Measurements from ENCODE around the gene PSAP. TPM values are rescaled to one million over a fixed set of nuclear protein-coding genes. Genes with fewer than 3 reads are reported as not detected.
A peak's percentile ranks its signal among the peaks of the same experiment; 100 is the strongest.

Gene PSAP
- total RNA-seq, 4 donors from 2014 or later, result 425 to 693 (median 495) TPM

DNA sequence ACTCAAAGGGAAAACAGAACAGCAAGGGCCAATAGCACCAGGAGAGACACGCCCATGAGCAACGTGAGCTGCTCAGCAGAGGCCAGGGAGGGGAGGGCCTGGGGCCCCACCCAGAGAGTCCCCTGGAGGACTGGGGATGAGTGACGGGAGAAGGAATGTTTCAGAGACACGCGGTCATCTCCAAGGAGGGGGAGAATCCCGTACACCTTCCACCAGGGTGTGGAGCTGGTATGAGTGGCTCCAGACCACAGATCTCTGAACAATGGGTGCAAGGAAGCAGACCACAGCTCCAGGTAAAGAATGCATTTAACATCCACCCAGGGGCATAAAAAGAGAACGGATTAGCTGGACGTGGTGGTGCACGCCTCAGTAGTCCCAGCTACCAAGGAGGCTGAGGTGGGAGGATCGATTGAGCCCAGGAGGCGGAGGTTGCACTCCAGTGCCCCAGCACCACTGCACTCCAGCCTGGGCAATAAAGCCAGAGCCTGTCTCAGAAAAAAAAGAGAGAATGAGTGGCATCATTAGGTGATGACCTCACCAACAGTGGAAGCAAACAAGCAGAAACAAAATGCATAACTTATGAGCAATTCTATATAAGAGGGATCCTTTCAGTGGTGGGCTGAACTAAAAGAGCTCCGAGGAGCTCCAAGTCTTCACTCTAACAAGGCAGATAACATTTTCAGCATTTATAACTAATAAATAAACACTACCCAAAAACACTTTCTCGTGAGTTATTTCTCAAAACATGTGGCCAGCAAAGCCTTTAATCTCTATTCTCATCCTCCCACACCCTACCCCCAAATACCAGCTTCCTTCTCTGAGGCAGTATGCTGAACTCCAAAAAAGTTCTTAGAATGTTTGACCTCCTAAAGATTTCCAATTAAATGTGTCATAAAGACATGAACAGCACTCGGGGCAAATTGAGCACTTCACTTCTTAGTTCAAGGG is 12.5 kb downstream of the PSAP start:
- H3K4me3 ChIP-seq (ENCODE audit: low read depth, poor library complexity, severe bottlenecking), result no peak overlapping the region

GRCh38 chr10:71837098-71837827 is 13.8 kb downstream of the PSAP start:
- TF ChIP-seq CTCF (IDR thresholded peaks at IDR 0.05) (no peak), POLR2A (IDR thresholded peaks at IDR 0.05) (no peak)
- intact Hi-C loops (cut with DNase I; ENCODE audit: low total_unique reads), result no loop called here
- DNase-seq (ENCODE audit: low spot score in 2 of 2), result no peak
- H3K4me3 ChIP-seq (ENCODE audit: low read depth, poor library complexity, severe bottlenecking), result no peak overlapping the region
- WGBS, 2 donors, result 59 to 66% methylated on average over 17 of the region's 17 CpGs

More for the DNA sequence above, 12.5 kb downstream of the PSAP start:
- intact Hi-C loops (cut with DNase I; ENCODE audit: low total_unique reads), result no loop called here
- 48 to 50% methylated on average over 14 of the region's 14 CpGs for whole genome bisulfite sequencing, 2 donors
- TF ChIP-seq POLR2A (IDR thresholded peaks at IDR 0.05) (no peak), CTCF (IDR thresholded peaks at IDR 0.05) (no peak)
- no peak for DNase-seq (ENCODE audit: low spot score in 2 of 2)

DNA sequence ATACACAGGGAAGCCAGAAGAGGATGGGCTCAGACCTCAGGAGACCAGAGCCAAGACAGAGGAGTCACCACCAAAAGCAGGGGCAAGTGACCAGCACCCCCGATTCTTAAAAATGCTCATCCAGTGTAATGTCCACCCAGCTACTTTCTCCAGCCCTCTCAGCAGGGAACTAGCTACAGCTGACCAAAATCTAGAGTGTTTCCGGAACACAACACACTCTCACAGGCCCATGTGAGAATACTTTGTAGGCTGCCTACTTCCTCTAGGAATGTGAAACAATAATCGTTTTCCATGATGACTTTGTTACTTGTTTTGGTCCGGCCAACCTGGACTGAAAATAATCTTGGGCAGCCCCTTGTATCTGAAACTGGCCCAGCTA is 14.5 kb downstream of the PSAP start:
- peak in 1 of 2 donors; percentile 69 for DNase-seq (ENCODE audit: low spot score in 2 of 2)
- H3K4me3 ChIP-seq (ENCODE audit: low read depth, poor library complexity, severe bottlenecking), result no peak overlapping the region
- 41 to 46% methylated on average over 4 of the region's 4 CpGs for WGBS, 2 donors
- TF ChIP-seq POLR2A (IDR thresholded peaks at IDR 0.05) (no peak), CTCF (IDR thresholded peaks at IDR 0.05) (no peak)
- intact Hi-C loops (cut with DNase I; ENCODE audit: low total_unique reads), result no loop called here

- no peak overlapping the region for H3K4me3 ChIP-seq (ENCODE audit: low read depth, poor library complexity, severe bottlenecking)
- WGBS, 2 donors, result 47 to 48% methylated on average over 11 of the region's 11 CpGs
- intact Hi-C loops (cut with DNase I; ENCODE audit: low total_unique reads), result no loop called here
- TF ChIP-seq POLR2A (IDR thresholded peaks at IDR 0.05) (no peak), CTCF (IDR thresholded peaks at IDR 0.05) (no peak)
- peak; percentile 38 to 92 for DNase-seq (ENCODE audit: low spot score in 2 of 2)
Observed at GRCh38 chr10:71835671-71836595, 15.1 kb downstream of the PSAP start.

- TF ChIP-seq CTCF (IDR thresholded peaks at IDR 0.05), result no peak
- no peak for TF ChIP-seq POLR2A (IDR thresholded peaks at IDR 0.05)
- H3K4me3 ChIP-seq (ENCODE audit: low read depth, poor library complexity, severe bottlenecking), result no peak overlapping the region
- intact Hi-C loops (cut with DNase I; ENCODE audit: low total_unique reads), result no loop called here
- 93 to 97% methylated on average over 14 of the region's 14 CpGs for WGBS, 2 donors
- DNase-seq (ENCODE audit: low spot score in 2 of 2), result no peak
Observed at GRCh38 chr10:71834343-71834674, 16.7 kb downstream of the PSAP start.
